Measurements from ENCODE around the gene GLIS1. TPM values are rescaled to one million over a fixed set of nuclear protein-coding genes. Genes with fewer than 3 reads are reported as not detected.

Gene GLIS1
- polyA plus RNA-seq, 3 donors = not detected

GRCh38 chr1:53662951-53663350 lies 76.0 kb downstream of the GLIS1 start:
- H3K27me3 Mint-ChIP-seq (ENCODE audit: low read depth in 3 of 3) = peaks cover 2 to 4% (median 3%) of the 10 kb centered on the region in 3 donors
- H3K9me3 Mint-ChIP-seq = no peaks in the 10 kb centered on the region
- intact Hi-C loops (cut with micrococcal nuclease) = no loop called here
- H3K27ac Mint-ChIP-seq = no peak overlapping the region
- Histone ChIP-seq H3K27me3 (ENCODE audit: control insufficient read depth in 2 of 2, insufficient read depth in 2 of 2, low read length in 2 of 2) (no peaks in the 10 kb centered on the region), H3K36me3 (replicated peaks in 1 of 2; ENCODE audit: control insufficient read depth in 1 of 2, insufficient read depth in 2 of 2, low read length in 2 of 2) (no peaks in the 10 kb centered on the region), H4K20me1 (ENCODE audit: insufficient read depth, low read length) (no peaks in the 10 kb centered on the region), H3K9me3 (replicated peaks in 1 of 2; ENCODE audit: control insufficient read depth in 1 of 2, insufficient read depth in 1 of 2, low read length in 2 of 2) (no peaks in the 10 kb centered on the region), H3K9ac (ENCODE audit: insufficient read depth, low read length, poor library complexity, severe bottlenecking) (no peak overlapping the region), H2AFZ (ENCODE audit: insufficient read depth, low read depth, low read length, poor library complexity, severe bottlenecking) (no peak overlapping the region), H3K4me1 (ENCODE audit: control insufficient read depth in 1 of 2, insufficient read depth in 2 of 2, low read length in 2 of 2) (no peaks in the 10 kb centered on the region), H3K4me3 (replicated peaks in 1 of 3; ENCODE audit: low read depth in 2 of 3, low read length in 3 of 3) (no peak overlapping the region), H3K27ac (ENCODE audit: low read depth in 1 of 2, low read length in 2 of 2) (no peak overlapping the region), H3K79me2 (ENCODE audit: insufficient read depth, low read length) (no peaks in the 10 kb centered on the region), H3K4me2 (replicated peaks; ENCODE audit: extremely low read depth, low read length, poor library complexity, severe bottlenecking) (no peak overlapping the region)
- TF ChIP-seq CTCF (IDR thresholded peaks at IDR 0.05) = no peak
- H3K4me1 Mint-ChIP-seq = no peaks in the 10 kb centered on the region
- WGBS (ENCODE audit: insufficient coverage) = 100% methylated on average over 3 of the region's 3 CpGs
- H3K36me3 Mint-ChIP-seq = no peaks in the 10 kb centered on the region
- DNase-seq = no peak
- H3K4me3 Mint-ChIP-seq = no peak overlapping the region

DNA sequence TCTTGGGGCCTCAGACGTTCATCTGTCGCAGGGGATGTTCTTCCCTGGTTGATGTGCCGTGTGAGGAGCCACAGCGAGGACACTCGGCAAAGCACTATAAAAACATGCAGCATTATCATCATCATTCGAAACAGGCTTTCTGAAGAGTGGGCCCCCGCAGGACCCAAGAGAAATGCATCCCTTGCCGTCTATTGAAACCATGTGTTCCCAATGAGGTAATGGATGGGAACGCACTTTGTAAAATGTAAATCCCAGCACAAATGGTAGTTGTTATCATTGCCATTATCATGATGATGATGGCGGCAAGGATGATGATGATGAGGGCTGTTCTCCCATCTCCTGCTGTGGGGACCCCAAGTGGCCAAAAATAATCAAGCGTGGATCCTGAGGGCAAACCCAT lies 76.8 kb downstream of the GLIS1 start:
- no peak for DNase-seq

More for the DNA sequence above, 76.8 kb downstream of the GLIS1 start:
- Mint-ChIP-seq H3K27me3 (ENCODE audit: low read depth in 3 of 3) (peaks cover 3 to 6% (median 4%) of the 10 kb centered on the region in 3 donors), H3K9me3 (no peaks in the 10 kb centered on the region), H3K27ac (no peak overlapping the region), H3K4me3 (no peak overlapping the region), H3K36me3 (no peaks in the 10 kb centered on the region), H3K4me1 (no peaks in the 10 kb centered on the region)
- H3K4me3 ChIP-seq (replicated peaks in 1 of 3; ENCODE audit: low read depth in 2 of 3, low read length in 3 of 3) = no peak overlapping the region
- intact Hi-C loops (cut with micrococcal nuclease) = no loop called here
- H3K27me3 ChIP-seq (ENCODE audit: control insufficient read depth in 2 of 2, insufficient read depth in 2 of 2, low read length in 2 of 2) = no peaks in the 10 kb centered on the region
- no peak for TF ChIP-seq CTCF (IDR thresholded peaks at IDR 0.05)
- no peak overlapping the region for H3K27ac ChIP-seq (ENCODE audit: low read depth in 1 of 2, low read length in 2 of 2)
- H3K4me2 ChIP-seq (replicated peaks; ENCODE audit: extremely low read depth, low read length, poor library complexity, severe bottlenecking) = no peak overlapping the region
- 90% methylated on average over 4 of the region's 11 CpGs for WGBS (ENCODE audit: insufficient coverage)
- no peaks in the 10 kb centered on the region for H4K20me1 ChIP-seq (ENCODE audit: insufficient read depth, low read length)
- H3K9ac ChIP-seq (ENCODE audit: insufficient read depth, low read length, poor library complexity, severe bottlenecking) = no peak overlapping the region
- H3K4me1 ChIP-seq (ENCODE audit: control insufficient read depth in 1 of 2, insufficient read depth in 2 of 2, low read length in 2 of 2) = no peaks in the 10 kb centered on the region
- H3K79me2 ChIP-seq (ENCODE audit: insufficient read depth, low read length) = no peaks in the 10 kb centered on the region
- no peaks in the 10 kb centered on the region for H3K9me3 ChIP-seq (replicated peaks in 1 of 2; ENCODE audit: control insufficient read depth in 1 of 2, insufficient read depth in 1 of 2, low read length in 2 of 2)
- no peak overlapping the region for H2AFZ ChIP-seq (ENCODE audit: insufficient read depth, low read depth, low read length, poor library complexity, severe bottlenecking)
- no peaks in the 10 kb centered on the region for H3K36me3 ChIP-seq (replicated peaks in 1 of 2; ENCODE audit: control insufficient read depth in 1 of 2, insufficient read depth in 2 of 2, low read length in 2 of 2)
